Trophoblast cell (in vitro differentiated cells and primary cell): Measurements from ENCODE around the gene TGFBRAP1.

Experiments used
- DNase-seq, 2 donors: peaks; one replicate each; pipeline ENCODE4 v3.0.0-alpha.2; 2016
- H2AFZ ChIP-seq: 2 replicates; pipeline ENCODE4 v1.6.1; 2013; ENCODE audit warnings: low read length, moderate library complexity, mild to moderate bottlenecking; ENCODE audit not compliant: insufficient read depth, poor library complexity
- H2AK5ac ChIP-seq: 2 replicates; pipeline ENCODE4 v1.6.1; 2013; ENCODE audit warnings: mild to moderate bottlenecking, low read length
- H2BK120ac ChIP-seq: 2 replicates; pipeline ENCODE4 v1.6.1; 2013; ENCODE audit warnings: low read length, mild to moderate bottlenecking, moderate library complexity; ENCODE audit not compliant: insufficient read depth, poor library complexity
- H2BK12ac ChIP-seq: 2 replicates; pipeline ENCODE4 v1.6.1; 2013; ENCODE audit warnings: mild to moderate bottlenecking, low read length, moderate library complexity
- H2BK5ac ChIP-seq: 2 replicates; pipeline ENCODE4 v1.6.1; 2013; ENCODE audit warnings: low read length, low read depth, moderate library complexity, mild to moderate bottlenecking; ENCODE audit not compliant: poor library complexity
- H3K14ac ChIP-seq: 2 replicates; pipeline ENCODE4 v1.6.1; 2013; ENCODE audit warnings: mild to moderate bottlenecking, low read length
- H3K18ac ChIP-seq: 2 replicates; pipeline ENCODE4 v1.6.1; 2013; ENCODE audit warnings: mild to moderate bottlenecking, low read length
- H3K23ac ChIP-seq: 2 replicates; pipeline ENCODE4 v1.6.1; 2013; ENCODE audit warnings: low read length
- H3K27ac ChIP-seq: 2 replicates; pipeline ENCODE4 v1.5.1; 2013; ENCODE audit warnings: low read depth, mild to moderate bottlenecking, inconsistent platforms, low read length, moderate library complexity
- H3K27me3 ChIP-seq: 2 replicates; pipeline ENCODE4 v1.6.1; 2013; ENCODE audit warnings: inconsistent platforms, mild to moderate bottlenecking, low read length, moderate library complexity; ENCODE audit not compliant: insufficient read depth
- H3K36me3 ChIP-seq, 2 experiments: 1 replicate in 1 of 2; 2 replicates in 1 of 2; pipeline ENCODE4 v1.6.1; 2013; ENCODE audit warnings: low read length in 2 of 2, mild to moderate bottlenecking in 2 of 2, moderate library complexity in 1 of 2; ENCODE audit not compliant: insufficient read depth in 2 of 2, control insufficient read depth in 1 of 2
- H3K4ac ChIP-seq: 2 replicates; pipeline ENCODE4 v1.6.1; 2013; ENCODE audit warnings: low read depth, mild to moderate bottlenecking, low read length, moderate library complexity
- H3K4me1 ChIP-seq, 2 experiments: 1 replicate in 1 of 2; 2 replicates in 1 of 2; pipeline ENCODE4 v1.6.1; 2013; ENCODE audit warnings: low read length in 2 of 2, mild to moderate bottlenecking in 2 of 2, moderate library complexity in 1 of 2; ENCODE audit not compliant: insufficient read depth in 2 of 2, control insufficient read depth in 1 of 2
- H3K4me2 ChIP-seq: 2 replicates; pipeline ENCODE4 v1.6.1; 2013; ENCODE audit warnings: inconsistent platforms, mild to moderate bottlenecking, low read length, moderate library complexity
- H3K4me3 ChIP-seq: 2 replicates; pipeline ENCODE4 v1.5.1; 2013; ENCODE audit warnings: mild to moderate bottlenecking, low read depth, low read length, inconsistent platforms
- H3K79me1 ChIP-seq: one replicate; pipeline ENCODE4 v1.6.1; 2013; ENCODE audit warnings: low read length
- H3K79me2 ChIP-seq: 2 replicates; pipeline ENCODE4 v1.6.1; 2013; ENCODE audit warnings: low read length, mild to moderate bottlenecking; ENCODE audit not compliant: control insufficient read depth, insufficient read depth, poor library complexity
- H3K9ac ChIP-seq: 2 replicates; pipeline ENCODE4 v1.6.1; 2013; ENCODE audit warnings: mild to moderate bottlenecking, low read length
- H3K9me3 ChIP-seq: 2 replicates; pipeline ENCODE4 v1.6.1; 2013; ENCODE audit warnings: low read depth, mild to moderate bottlenecking, control low read depth, inconsistent platforms, low read length; ENCODE audit not compliant: insufficient read depth
- H4K12ac ChIP-seq: 2 replicates; pipeline ENCODE4 v1.6.1; 2013; ENCODE audit warnings: low read depth, mild to moderate bottlenecking, low read length, moderate library complexity
- H4K8ac ChIP-seq: 2 replicates; pipeline ENCODE4 v1.6.1; 2013; ENCODE audit warnings: low read depth, mild to moderate bottlenecking, low read length, moderate library complexity
- H4K91ac ChIP-seq: one replicate; pipeline ENCODE4 v1.6.1; 2013; ENCODE audit warnings: low read depth, mild to moderate bottlenecking, low read length, moderate library complexity
- WGBS: extraction: QIAGEN DNeasy Blood & Tissue Kit; methylation state at CpG from one replicate; pipeline ENCODE4 v1.1.7; 2013; ENCODE audit warnings: missing lambda C conversion rate; ENCODE audit not compliant: insufficient read length, insufficient coverage; ENCODE audit errors: extremely low coverage; 5-methylcytosine and 5-hydroxymethylcytosine counted together

TGFBRAP1 gene

GRCh38 chr2:105324732-105325131 lies 4.8 kb downstream of the TGFBRAP1 start:
- WGBS = no CpG with 5 or more reads among the region's 4 CpGs
- Histone ChIP-seq H3K36me3 (peaks cover 0 to 4% of the 10 kb centered on the region in 2 experiments), H3K4ac (peak overlapping the region; percentile 81)

GRCh38 chr2:105324101-105324500 lies 5.4 kb downstream of the TGFBRAP1 start:
- peaks cover 0 to 4% of the 10 kb centered on the region in 2 experiments for H3K36me3 ChIP-seq
- H3K79me1 ChIP-seq = peaks cover 14% of the 10 kb centered on the region
- H3K9me3 ChIP-seq = no peaks in the 10 kb centered on the region
- H2BK12ac ChIP-seq = no peak overlapping the region
- no peaks in the 10 kb centered on the region for H3K27me3 ChIP-seq
- no peak overlapping the region for H3K18ac ChIP-seq
- no peak overlapping the region for H3K27ac ChIP-seq
- no peak overlapping the region for H2BK120ac ChIP-seq
- H3K79me2 ChIP-seq = peaks cover 19% of the 10 kb centered on the region
- no peak overlapping the region for H3K23ac ChIP-seq
- peak in 1 of 2 donors; percentile 13 for DNase-seq
- peaks cover 25 to 26% of the 10 kb centered on the region in 2 experiments for H3K4me1 ChIP-seq
- no peak overlapping the region for H4K91ac ChIP-seq
- H4K12ac ChIP-seq = no peak overlapping the region
- no peak overlapping the region for H3K14ac ChIP-seq
- WGBS = no CpG with 5 or more reads among the region's 4 CpGs
- H3K9ac ChIP-seq = no peak overlapping the region
- H3K4me2 ChIP-seq = no peak overlapping the region
- no peak overlapping the region for H3K4me3 ChIP-seq
- H3K4ac ChIP-seq = no peak overlapping the region
- H4K8ac ChIP-seq = no peak overlapping the region
- H2BK5ac ChIP-seq = no peak overlapping the region
- no peak overlapping the region for H2AFZ ChIP-seq
- H2AK5ac ChIP-seq = no peak overlapping the region

More at GRCh38 chr2:105324732-105325131, 4.8 kb downstream of the TGFBRAP1 start:
- Histone ChIP-seq H3K27me3 (no peaks in the 10 kb centered on the region), H3K4me2 (peak overlapping the region; percentile 52), H3K27ac (peak overlapping the region; percentile 88), H2BK5ac (peak overlapping the region; percentile 89), H4K12ac (peak overlapping the region; percentile 78), H3K79me1 (peaks cover 17% of the 10 kb centered on the region), H3K9ac (no peak overlapping the region), H3K18ac (peak overlapping the region; percentile 99), H2BK12ac (peak overlapping the region; percentile 99), H4K91ac (peak overlapping the region; percentile 95), H2BK120ac (peak overlapping the region; percentile 99), H3K4me3 (no peak overlapping the region), H2AFZ (no peak overlapping the region), H3K14ac (peak overlapping the region; percentile 85), H4K8ac (peak overlapping the region; percentile 87), H3K79me2 (peaks cover 21% of the 10 kb centered on the region), H2AK5ac (peak overlapping the region; percentile 98), H3K9me3 (no peaks in the 10 kb centered on the region), H3K23ac (no peak overlapping the region), H3K4me1 (peaks cover 25 to 27% of the 10 kb centered on the region in 2 experiments)
- peak; percentile 27 to 79 for DNase-seq

GRCh38 chr2:105323111-105323510 lies 6.4 kb downstream of the TGFBRAP1 start:
- Histone ChIP-seq H3K18ac (peak overlapping the region; percentile 10), H3K4me1 (peaks cover 17 to 18% of the 10 kb centered on the region in 2 experiments), H3K36me3 (peaks cover 0 to 4% of the 10 kb centered on the region in 2 experiments), H2BK12ac (peak overlapping the region; percentile 5), H3K23ac (no peak overlapping the region), H3K9ac (no peak overlapping the region), H3K27me3 (no peaks in the 10 kb centered on the region), H2BK120ac (no peak overlapping the region), H4K8ac (no peak overlapping the region), H3K14ac (no peak overlapping the region), H3K4me3 (no peak overlapping the region), H3K79me1 (peaks cover 10% of the 10 kb centered on the region), H3K4me2 (no peak overlapping the region), H4K12ac (no peak overlapping the region), H3K27ac (no peak overlapping the region), H3K79me2 (peaks cover 13% of the 10 kb centered on the region), H2AFZ (no peak overlapping the region), H4K91ac (no peak overlapping the region), H3K9me3 (no peaks in the 10 kb centered on the region), H2AK5ac (peak overlapping the region; percentile 31), H3K4ac (peak overlapping the region; percentile 26), H2BK5ac (no peak overlapping the region)
- no peak for DNase-seq
- WGBS = no CpG with 5 or more reads among the region's 5 CpGs

GRCh38 chr2:105321875-105322646 lies 7.5 kb downstream of the TGFBRAP1 start:
- H3K14ac ChIP-seq = no peak overlapping the region
- H4K8ac ChIP-seq = no peak overlapping the region
- no peak overlapping the region for H2BK5ac ChIP-seq
- no peak overlapping the region for H3K9ac ChIP-seq
- H3K36me3 ChIP-seq = peaks cover 0 to 2% of the 10 kb centered on the region in 2 experiments
- no peak overlapping the region for H2BK120ac ChIP-seq
- peaks cover 10% of the 10 kb centered on the region for H3K79me1 ChIP-seq
- no peak overlapping the region for H3K4me3 ChIP-seq
- H3K18ac ChIP-seq = no peak overlapping the region
- peaks cover 12% of the 10 kb centered on the region for H3K79me2 ChIP-seq
- peak in 1 of 2 donors; percentile 30 for DNase-seq
- H4K12ac ChIP-seq = no peak overlapping the region
- H3K27ac ChIP-seq = no peak overlapping the region
- H2BK12ac ChIP-seq = no peak overlapping the region
- H3K4me1 ChIP-seq = peaks cover 15 to 17% of the 10 kb centered on the region in 2 experiments
- no peaks in the 10 kb centered on the region for H3K9me3 ChIP-seq
- H2AFZ ChIP-seq = no peak overlapping the region
- no peak overlapping the region for H2AK5ac ChIP-seq
- no CpG with 5 or more reads among the region's 3 CpGs for WGBS
- H3K23ac ChIP-seq = no peak overlapping the region
- no peak overlapping the region for H3K4me2 ChIP-seq
- H3K27me3 ChIP-seq = no peaks in the 10 kb centered on the region
- no peak overlapping the region for H3K4ac ChIP-seq
- no peak overlapping the region for H4K91ac ChIP-seq
